Osteoblast (primary cell): ENCODE measurements around the gene DPH6. TPM values are rescaled to one million over a fixed set of nuclear protein-coding genes. Genes with fewer than 3 reads are reported as not detected.

Experiments
- DNase-seq: peaks from one replicate; pipeline ENCODE4 v3.0.0; 2011; ENCODE audit warnings: low spot score, mixed read lengths; ENCODE audit not compliant: insufficient read length; ENCODE audit errors: missing footprints
- H2AFZ ChIP-seq: 2 replicates; pipeline ENCODE4 v1.6.0; 2011; ENCODE audit warnings: mild to moderate bottlenecking, low read length
- H3K27ac ChIP-seq: 2 replicates; pipeline ENCODE4 v1.5.1; 2011; ENCODE audit warnings: mild to moderate bottlenecking, low read depth, low read length, moderate library complexity
- H3K27me3 ChIP-seq: 2 replicates; pipeline ENCODE4 v1.6.0; 2012; ENCODE audit warnings: mild to moderate bottlenecking, control low read depth, inconsistent platforms, low read length, moderate library complexity; ENCODE audit not compliant: insufficient read depth
- H3K36me3 ChIP-seq: 2 replicates; pipeline ENCODE4 v1.5.1; 2011; ENCODE audit warnings: mild to moderate bottlenecking, low read length, control low read depth, moderate library complexity; ENCODE audit not compliant: insufficient read depth
- H3K4me1 ChIP-seq: 2 replicates; pipeline ENCODE4 v1.5.1; 2011; ENCODE audit warnings: mild to moderate bottlenecking, low read length, control low read depth, moderate library complexity; ENCODE audit not compliant: insufficient read depth
- H3K4me2 ChIP-seq: 2 replicates; pipeline ENCODE4 v1.6.0; 2011; ENCODE audit warnings: mild to moderate bottlenecking, low read length; ENCODE audit not compliant: insufficient read depth
- H3K4me3 ChIP-seq: fragments of 200-600 bp; sonication (generic); 3 replicates; pipeline ENCODE4 v1.5.1; 2012; ENCODE audit warnings: mild to moderate bottlenecking, low read length, inconsistent platforms; ENCODE audit not compliant: insufficient read depth
- H3K79me2 ChIP-seq: 2 replicates; pipeline ENCODE4 v1.6.0; 2012; ENCODE audit warnings: mild to moderate bottlenecking, low read length, control low read depth, inconsistent platforms; ENCODE audit not compliant: insufficient read depth
- H3K9me3 ChIP-seq: 2 replicates; pipeline ENCODE4 v1.5.1; 2011; ENCODE audit warnings: low read depth, low read length, control low read depth
- H4K20me1 ChIP-seq: 2 replicates; pipeline ENCODE4 v1.6.0; 2012; ENCODE audit warnings: mild to moderate bottlenecking, low read length, control low read depth; ENCODE audit not compliant: insufficient read depth
- CTCF ChIP-seq: IDR thresholded peaks from 2 replicates; pipeline ENCODE4 v1.5.1; 2011; ENCODE audit warnings: mild to moderate bottlenecking, low read depth, low read length, moderate library complexity; ENCODE audit errors: extremely low read depth
- total RNA-seq: library from RNA; depleted of rRNA; stranded (reverse); fragments of >200 nt; gene quantifications from 2 replicates; pipeline ENCODE4 v1.2.3, GENCODE V29; 2012

The DPH6 gene
- total RNA-seq, 1 donor, result 20.6 TPM

GRCh38 chr15:35559683-35560082 is 13.7 kb upstream of the DPH6 start:
- no peak for TF ChIP-seq CTCF
- Histone ChIP-seq H3K4me1 (peaks cover 9% of the 10 kb centered on the region), H3K9me3 (no peaks in the 10 kb centered on the region), H3K4me3 (no peak overlapping the region), H3K36me3 (no peaks in the 10 kb centered on the region), H2AFZ (no peak overlapping the region), H3K27ac (no peak overlapping the region), H4K20me1 (no peaks in the 10 kb centered on the region), H3K27me3 (no peaks in the 10 kb centered on the region), H3K4me2 (no peak overlapping the region), H3K79me2 (no peaks in the 10 kb centered on the region)
- DNase-seq, result no peak

GRCh38 chr15:35557544-35557943 is 11.6 kb upstream of the DPH6 start:
- no peaks in the 10 kb centered on the region for H3K36me3 ChIP-seq
- no peak for TF ChIP-seq CTCF

DNA sequence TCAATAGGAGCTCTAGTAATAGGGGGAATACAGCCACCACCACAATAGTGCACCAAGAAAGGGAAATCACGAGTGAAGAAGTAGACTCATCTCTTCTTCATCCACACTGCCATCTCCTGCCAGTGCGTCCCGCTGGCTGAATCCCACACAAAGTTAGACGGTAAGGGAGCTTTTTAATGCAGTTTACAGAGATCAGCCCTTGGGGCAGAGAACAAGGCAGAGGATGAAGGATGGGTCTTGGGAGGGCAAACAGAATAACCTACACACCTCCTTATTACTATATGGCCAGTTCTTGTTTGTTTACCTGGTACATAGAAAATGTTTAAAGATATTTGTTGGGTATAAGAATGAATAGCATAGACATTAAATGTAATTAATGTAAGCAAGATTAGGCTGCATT is 11.0 kb upstream of the DPH6 start:
- Histone ChIP-seq H3K4me2 (no peak overlapping the region), H3K36me3 (no peaks in the 10 kb centered on the region), H3K27ac (no peak overlapping the region), H2AFZ (no peak overlapping the region), H3K4me1 (peaks cover 9% of the 10 kb centered on the region), H3K9me3 (no peaks in the 10 kb centered on the region), H4K20me1 (no peaks in the 10 kb centered on the region), H3K79me2 (no peaks in the 10 kb centered on the region), H3K27me3 (no peaks in the 10 kb centered on the region), H3K4me3 (no peak overlapping the region)
- TF ChIP-seq CTCF, result no peak
- no peak for DNase-seq

More at GRCh38 chr15:35557544-35557943, 11.6 kb upstream of the DPH6 start:
- H3K4me2 ChIP-seq, result no peak overlapping the region
- no peaks in the 10 kb centered on the region for H3K27me3 ChIP-seq
- H3K4me3 ChIP-seq, result no peak overlapping the region
- no peaks in the 10 kb centered on the region for H4K20me1 ChIP-seq
- peaks cover 9% of the 10 kb centered on the region for H3K4me1 ChIP-seq
- H3K9me3 ChIP-seq, result no peaks in the 10 kb centered on the region
- peak overlapping the region; percentile 39 for H3K27ac ChIP-seq
- peak; percentile 51 for DNase-seq
- no peaks in the 10 kb centered on the region for H3K79me2 ChIP-seq
- no peak overlapping the region for H2AFZ ChIP-seq

- H3K4me3 ChIP-seq, result no peak overlapping the region
- H4K20me1 ChIP-seq, result no peaks in the 10 kb centered on the region
- peaks cover 9% of the 10 kb centered on the region for H3K4me1 ChIP-seq
- no peak for DNase-seq
- no peak for TF ChIP-seq CTCF
- H3K4me2 ChIP-seq, result no peak overlapping the region
- no peak overlapping the region for H2AFZ ChIP-seq
- H3K27ac ChIP-seq, result no peak overlapping the region
- no peaks in the 10 kb centered on the region for H3K79me2 ChIP-seq
- no peaks in the 10 kb centered on the region for H3K27me3 ChIP-seq
- H3K9me3 ChIP-seq, result no peaks in the 10 kb centered on the region
- H3K36me3 ChIP-seq, result no peaks in the 10 kb centered on the region
Measured at GRCh38 chr15:35555244-35555643, 9.3 kb upstream of the DPH6 start.
